SKM-1 treated with dmso at 0.1 percent for 144 hours (cell line): ENCODE data around the gene NPAS3.

Source experiments
- DNase-seq: peaks from one replicate; lab custom pipeline; 2025; ENCODE audit not compliant: unreplicated experiment; lab: John Stamatoyannopoulos, UW

NPAS3 gene

GRCh38 chr14:33309106-33309505 lies 370.4 kb downstream of the NPAS3 start:
- no peak for DNase-seq

- DNase-seq, result no peak
Observed at GRCh38 chr14:33315217-33315616, 376.5 kb downstream of the NPAS3 start.

- DNase-seq, result no peak
Observed at GRCh38 chr14:33315721-33316120, 377.0 kb downstream of the NPAS3 start.

GRCh38 chr14:33317675-33318074 lies 379.0 kb downstream of the NPAS3 start:
- DNase-seq, result no peak

GRCh38 chr14:33323979-33324378 lies 385.3 kb downstream of the NPAS3 start:
- no peak for DNase-seq

- DNase-seq, result no peak
Observed at GRCh38 chr14:33331176-33331949, 392.7 kb downstream of the NPAS3 start.

- no peak for DNase-seq
Observed at GRCh38 chr14:33332497-33332896, 393.8 kb downstream of the NPAS3 start.

GRCh38 chr14:33335366-33335765 lies 396.7 kb downstream of the NPAS3 start:
- DNase-seq, result no peak

- no peak for DNase-seq
Observed at GRCh38 chr14:33342299-33342974, 403.8 kb downstream of the NPAS3 start.

- no peak for DNase-seq
Observed at GRCh38 chr14:33343016-33343415, 404.3 kb downstream of the NPAS3 start.

GRCh38 chr14:33347796-33348195 lies 409.1 kb downstream of the NPAS3 start:
- DNase-seq, result no peak

- no peak for DNase-seq
Observed at GRCh38 chr14:33348510-33348909, 409.8 kb downstream of the NPAS3 start.

- DNase-seq, result no peak
Observed at GRCh38 chr14:33349871-33350270, 411.2 kb downstream of the NPAS3 start.

GRCh38 chr14:33350366-33350990 lies 411.8 kb downstream of the NPAS3 start:
- no peak for DNase-seq

GRCh38 chr14:33352821-33353220 lies 414.1 kb downstream of the NPAS3 start:
- no peak for DNase-seq

GRCh38 chr14:33356181-33356580 lies 417.5 kb downstream of the NPAS3 start:
- no peak for DNase-seq

- no peak for DNase-seq
Observed at GRCh38 chr14:33357225-33358010, 418.7 kb downstream of the NPAS3 start.

- DNase-seq, result no peak
Observed at GRCh38 chr14:33359288-33359881, 420.7 kb downstream of the NPAS3 start.

- no peak for DNase-seq
Observed at GRCh38 chr14:33362934-33363333, 424.3 kb downstream of the NPAS3 start.

- no peak for DNase-seq
Observed at GRCh38 chr14:33363682-33364081, 425.0 kb downstream of the NPAS3 start.

- DNase-seq, result no peak
Observed at GRCh38 chr14:33364466-33364865, 425.8 kb downstream of the NPAS3 start.
